ENCODE measurements around the gene KCNG2. TPM values are rescaled to one million over a fixed set of nuclear protein-coding genes. Genes with fewer than 3 reads are reported as not detected.
"Not testable (repeated sequence)": the region's sequence is repeated elsewhere in the genome, so short reads cannot be mapped to it uniquely, and the experiment has no call there.

Gene KCNG2, protein sequence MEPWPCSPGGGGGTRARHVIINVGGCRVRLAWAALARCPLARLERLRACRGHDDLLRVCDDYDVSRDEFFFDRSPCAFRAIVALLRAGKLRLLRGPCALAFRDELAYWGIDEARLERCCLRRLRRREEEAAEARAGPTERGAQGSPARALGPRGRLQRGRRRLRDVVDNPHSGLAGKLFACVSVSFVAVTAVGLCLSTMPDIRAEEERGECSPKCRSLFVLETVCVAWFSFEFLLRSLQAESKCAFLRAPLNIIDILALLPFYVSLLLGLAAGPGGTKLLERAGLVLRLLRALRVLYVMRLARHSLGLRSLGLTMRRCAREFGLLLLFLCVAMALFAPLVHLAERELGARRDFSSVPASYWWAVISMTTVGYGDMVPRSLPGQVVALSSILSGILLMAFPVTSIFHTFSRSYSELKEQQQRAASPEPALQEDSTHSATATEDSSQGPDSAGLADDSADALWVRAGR
- total RNA-seq = not detected in 2 replicates
- long read RNA-seq = 0 reads

- H3K27ac Mint-ChIP-seq = no peak within 1 kb of the TSS
- peaks cover 85% of the 10 kb centered on the region for H3K27me3 Mint-ChIP-seq
- no peaks in the 10 kb centered on the region for H3K9me3 Mint-ChIP-seq (ENCODE audit: low read depth)
- peaks cover 16% of the 10 kb centered on the region for H3K4me1 Mint-ChIP-seq (ENCODE audit: low read depth)
- peak; percentile 31 for TF ChIP-seq CTCF (IDR thresholded peaks at IDR 0.05; ENCODE audit: unreplicated experiment)
- H3K4me3 Mint-ChIP-seq (ENCODE audit: low read depth) = peak within 1 kb of the TSS; percentile 67
- DNase-seq (ENCODE audit: low spot score, unreplicated experiment) = no peak
- no peaks in the 10 kb centered on the region for H3K36me3 Mint-ChIP-seq (ENCODE audit: insufficient read depth)
These were observed at the start of gene KCNG2 for GRCh38 chr18:79797518-79798345. KCNG2 (plus strand) TSS chr18:79797938; CDS start chr18:79863668, 65,730 bp downstream.

DNA sequence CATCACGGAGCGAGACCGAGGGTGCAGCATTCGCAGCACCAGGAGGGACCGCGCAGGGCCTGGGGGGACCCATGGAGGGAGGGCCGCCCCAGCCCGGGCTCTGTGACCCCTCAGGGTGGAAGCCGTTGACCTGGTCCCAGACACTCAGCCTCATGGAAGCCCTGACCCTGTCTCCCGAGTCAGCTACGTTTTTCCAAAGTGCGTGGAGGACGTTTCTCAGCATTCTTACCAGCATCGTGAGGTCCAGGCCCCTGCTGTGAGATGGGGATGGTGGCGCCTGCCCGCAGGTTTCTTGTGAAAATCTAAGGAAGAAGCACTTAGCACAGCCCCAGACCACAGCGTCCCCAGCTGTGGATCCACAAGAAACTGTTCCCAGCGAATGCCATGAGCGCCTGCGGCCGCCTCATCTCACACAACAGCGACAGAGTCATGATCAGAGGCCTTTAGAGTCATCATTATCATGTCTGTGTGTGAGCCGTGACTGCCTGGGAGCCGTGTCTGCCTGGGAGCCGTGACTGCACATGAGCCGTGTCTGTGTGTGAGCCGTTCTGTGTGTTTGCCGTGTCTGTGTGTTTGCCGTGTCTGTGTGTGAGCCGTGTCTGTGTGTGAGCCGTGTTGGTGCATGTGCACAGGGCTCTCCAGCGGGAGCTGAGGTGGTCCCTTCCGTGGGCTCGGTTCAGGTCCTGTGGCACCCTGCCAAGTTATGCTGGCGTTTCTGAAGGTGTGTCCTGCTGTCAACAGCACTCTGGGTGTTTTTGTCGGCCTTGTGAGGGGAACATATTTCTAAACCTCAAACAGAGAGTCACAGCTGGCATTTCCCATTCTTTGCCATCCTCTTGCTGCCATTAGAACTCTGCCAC, 49.2 kb upstream of the KCNG2 start:
- no peak for TF ChIP-seq CTCF (IDR thresholded peaks at IDR 0.05; ENCODE audit: unreplicated experiment)
- Mint-ChIP-seq H3K4me3 (ENCODE audit: low read depth) (no peak overlapping the region), H3K9me3 (ENCODE audit: low read depth) (no peaks in the 10 kb centered on the region), H3K27me3 (no peaks in the 10 kb centered on the region), H3K27ac (no peak overlapping the region), H3K36me3 (ENCODE audit: insufficient read depth) (peaks cover 21% of the 10 kb centered on the region), H3K4me1 (ENCODE audit: low read depth) (peaks cover 1% of the 10 kb centered on the region)
- DNase-seq (ENCODE audit: low spot score, unreplicated experiment) = no peak

- peaks cover 1% of the 10 kb centered on the region for H3K4me1 Mint-ChIP-seq (ENCODE audit: low read depth)
- no peak overlapping the region for H3K27ac Mint-ChIP-seq
- H3K9me3 Mint-ChIP-seq (ENCODE audit: low read depth) = no peaks in the 10 kb centered on the region
- no peak overlapping the region for H3K4me3 Mint-ChIP-seq (ENCODE audit: low read depth)
- peaks cover 16% of the 10 kb centered on the region for H3K36me3 Mint-ChIP-seq (ENCODE audit: insufficient read depth)
- TF ChIP-seq CTCF (IDR thresholded peaks at IDR 0.05; ENCODE audit: unreplicated experiment) = no peak
- no peaks in the 10 kb centered on the region for H3K27me3 Mint-ChIP-seq
- DNase-seq (ENCODE audit: low spot score, unreplicated experiment) = no peak
These were observed 48.2 kb upstream of the KCNG2 start for GRCh38 chr18:79749251-79750191.

DNA sequence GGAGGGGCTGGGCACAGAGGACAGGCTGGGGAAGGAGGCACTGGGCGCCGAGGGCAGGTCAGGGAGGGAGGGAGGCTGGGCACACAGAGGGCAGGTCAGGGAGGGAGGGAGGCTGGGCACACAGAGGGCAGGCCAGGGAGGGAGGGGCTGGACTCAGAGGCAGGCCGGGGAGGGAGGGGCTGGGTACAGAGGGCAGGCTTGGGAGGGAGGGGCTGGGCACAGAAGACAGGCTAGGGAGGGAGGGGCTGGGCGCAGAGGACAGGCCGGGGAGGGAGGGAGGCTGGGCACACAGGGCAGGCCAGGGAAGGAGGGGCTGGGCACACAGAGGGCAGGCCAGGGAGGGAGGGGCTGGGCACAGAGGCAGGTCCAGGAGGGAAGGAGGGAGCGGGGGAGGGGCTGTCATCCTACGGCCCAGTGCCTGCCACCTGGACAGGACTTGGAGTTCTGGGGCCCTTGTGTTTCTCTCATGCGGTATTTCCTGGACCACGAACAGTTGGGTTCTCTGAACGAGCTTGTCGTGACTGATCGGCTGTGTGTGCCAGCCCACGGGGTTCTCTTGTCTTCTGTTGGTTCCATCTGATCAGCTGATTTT, 46.7 kb upstream of the KCNG2 start:
- Mint-ChIP-seq H3K36me3 (ENCODE audit: insufficient read depth) (peaks cover 16% of the 10 kb centered on the region), H3K27me3 (no peaks in the 10 kb centered on the region), H3K4me3 (ENCODE audit: low read depth) (no peak overlapping the region), H3K9me3 (ENCODE audit: low read depth) (no peaks in the 10 kb centered on the region), H3K4me1 (ENCODE audit: low read depth) (peaks cover 1% of the 10 kb centered on the region), H3K27ac (no peak overlapping the region)
- no peak for TF ChIP-seq CTCF (IDR thresholded peaks at IDR 0.05; ENCODE audit: unreplicated experiment)
- DNase-seq (ENCODE audit: low spot score, unreplicated experiment) = no peak

DNA sequence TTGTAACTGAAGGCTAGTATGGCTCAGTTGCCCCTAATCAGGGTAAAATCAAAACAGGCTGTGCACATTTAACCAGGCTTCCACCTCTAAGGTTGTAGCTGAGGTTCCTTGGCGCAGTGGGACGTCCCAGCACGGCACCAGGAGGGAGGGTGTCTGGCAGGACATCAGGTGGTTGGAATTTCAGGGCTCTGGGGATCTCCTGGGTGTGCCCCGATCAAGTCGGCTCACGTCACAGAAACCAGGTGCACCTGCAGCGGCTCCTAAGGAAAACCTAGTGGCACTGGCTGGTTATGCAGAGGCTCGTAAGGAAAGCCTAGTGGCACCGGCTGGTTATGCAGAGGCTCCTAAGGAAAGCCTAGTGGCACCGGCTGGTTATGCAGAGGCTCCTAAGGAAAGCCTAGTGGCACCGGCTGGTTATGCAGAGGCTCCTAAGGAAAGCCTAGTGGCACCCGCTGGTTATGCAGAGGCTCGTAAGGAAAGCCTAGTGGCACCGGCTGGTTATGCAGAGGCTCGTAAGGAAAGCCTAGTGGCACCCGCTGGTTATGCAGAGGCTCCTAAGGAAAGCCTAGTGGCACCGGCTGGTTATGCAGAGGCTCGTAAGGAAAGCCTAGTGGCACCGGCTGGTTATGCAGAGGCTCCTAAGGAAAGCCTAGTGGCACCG, 45.7 kb upstream of the KCNG2 start:
- H3K9me3 Mint-ChIP-seq (ENCODE audit: low read depth); H3K4me1 Mint-ChIP-seq (ENCODE audit: low read depth); H3K27ac Mint-ChIP-seq; H3K4me3 Mint-ChIP-seq (ENCODE audit: low read depth); H3K27me3 Mint-ChIP-seq; DNase-seq (ENCODE audit: low spot score, unreplicated experiment): not testable (repeated sequence)
- peaks cover 18% of the 10 kb centered on the region for H3K36me3 Mint-ChIP-seq (ENCODE audit: insufficient read depth)

DNA sequence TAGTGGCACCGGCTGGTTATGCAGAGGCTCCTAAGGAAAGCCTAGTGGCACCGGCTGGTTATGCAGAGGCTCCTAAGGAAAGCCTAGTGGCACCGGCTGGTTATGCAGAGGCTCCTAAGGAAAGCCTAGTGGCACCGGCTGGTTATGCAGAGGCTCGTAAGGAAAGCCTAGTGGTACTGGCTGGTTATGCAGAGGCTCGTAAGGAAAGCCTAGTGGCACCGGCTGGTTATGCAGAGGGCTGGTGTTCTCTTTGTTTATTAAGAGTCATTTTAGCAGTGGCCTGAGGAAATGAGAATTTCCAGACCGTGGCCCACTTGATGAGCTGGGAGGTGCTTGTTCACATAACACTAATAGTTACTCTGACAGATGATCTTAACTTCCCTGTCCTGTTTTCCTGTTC, 44.8 kb upstream of the KCNG2 start:
- not testable (repeated sequence) for H3K9me3 Mint-ChIP-seq (ENCODE audit: low read depth); H3K27me3 Mint-ChIP-seq; H3K4me3 Mint-ChIP-seq (ENCODE audit: low read depth); H3K27ac Mint-ChIP-seq; DNase-seq (ENCODE audit: low spot score, unreplicated experiment); H3K4me1 Mint-ChIP-seq (ENCODE audit: low read depth)
- peaks cover 22% of the 10 kb centered on the region for H3K36me3 Mint-ChIP-seq (ENCODE audit: insufficient read depth)
